Common myeloid progenitor, CD34-positive (primary cell): Measurements from ENCODE around the gene PTPRG.

Experiments used
- CTCF ChIA-PET: fragments of 350-600 bp; sonication (Branson Sonifier 250); formaldehyde crosslinking; loops from one replicate; lab custom pipeline; 2021; ENCODE audit warnings: antibody characterized with exemption; lab: Charles Lee
- POLR2A ChIA-PET: fragments of 350-600 bp; sonication (Branson Sonifier 250); formaldehyde crosslinking; loops from one replicate; lab custom pipeline; 2021; ENCODE audit warnings: antibody characterized with exemption; lab: Charles Lee
- DNase-seq, 3 donors: peaks; one replicate each; pipeline versions ENCODE4 v3.0.0 to v3.0.0-alpha.2; 2013
- H3K27ac ChIP-seq, 2 experiments: 1 replicate in 1 of 2; 2 replicates in 1 of 2; pipeline ENCODE4 v1.7.0; 2013; ENCODE audit warnings: inconsistent platforms in 2 of 2, low read length in 2 of 2, mild to moderate bottlenecking in 2 of 2, low read depth in 1 of 2, moderate library complexity in 1 of 2; ENCODE audit not compliant: severe bottlenecking in 2 of 2, insufficient read depth in 1 of 2, poor library complexity in 1 of 2
- H3K27me3 ChIP-seq, 5 experiments: replicated peaks in 2 of 5; 1 replicate in 3 of 5; 2 replicates in 2 of 5; pipeline versions ENCODE4 v1.6.1 to v1.7.0; 2013; ENCODE audit warnings: low read length in 4 of 5, mild to moderate bottlenecking in 2 of 5, moderate library complexity in 2 of 5, inconsistent platforms in 1 of 5; ENCODE audit not compliant: insufficient read depth in 5 of 5, control insufficient read depth in 4 of 5
- H3K36me3 ChIP-seq, 4 experiments: 1 replicate in 2 of 4; 2 replicates in 2 of 4; pipeline versions ENCODE4 v1.6.1 to v1.7.0; 2013; ENCODE audit warnings: low read length in 3 of 4, control low read depth in 1 of 4, mild to moderate bottlenecking in 1 of 4; ENCODE audit not compliant: control insufficient read depth in 4 of 4, insufficient read depth in 4 of 4
- H3K4me1 ChIP-seq, 4 experiments: 1 replicate in 3 of 4; 2 replicates in 1 of 4; pipeline versions ENCODE4 v1.6.1 to v1.7.1; 2013; ENCODE audit warnings: low read length in 3 of 4, mild to moderate bottlenecking in 3 of 4, control low read depth in 1 of 4, inconsistent platforms in 1 of 4, moderate library complexity in 1 of 4; ENCODE audit not compliant: control insufficient read depth in 4 of 4, insufficient read depth in 4 of 4; ENCODE audit errors: control extremely low read depth in 1 of 4
- H3K4me3 ChIP-seq, 7 experiments: 1 replicate in 4 of 7; 2 replicates in 3 of 7; pipeline versions ENCODE4 v1.5.1 to v1.7.0; 2013; ENCODE audit warnings: mild to moderate bottlenecking in 7 of 7, low read length in 6 of 7, moderate library complexity in 6 of 7, inconsistent platforms in 2 of 7, low read depth in 2 of 7, control low read depth in 1 of 7; ENCODE audit not compliant: insufficient read depth in 4 of 7, control insufficient read depth in 1 of 7; ENCODE audit errors: extremely low read depth in 1 of 7
- H3K9me3 ChIP-seq, 5 experiments: 1 replicate in 4 of 5; 2 replicates in 1 of 5; pipeline versions ENCODE4 v1.6.1 to v1.7.1; 2013; ENCODE audit warnings: low read length in 4 of 5, mild to moderate bottlenecking in 2 of 5, inconsistent platforms in 1 of 5, low read depth in 1 of 5, moderate library complexity in 1 of 5; ENCODE audit not compliant: control insufficient read depth in 4 of 5, insufficient read depth in 2 of 5; ENCODE audit errors: control extremely low read depth in 1 of 5
- WGBS: methylation state at CpG from one replicate; pipeline ENCODE4 v1.1.5; 2013; ENCODE audit not compliant: insufficient coverage; 5-methylcytosine and 5-hydroxymethylcytosine counted together

PTPRG gene

GRCh38 chr3:62201438-62202035, 640.2 kb downstream of the PTPRG start:
- no peaks in the 10 kb centered on the region for H3K4me1 ChIP-seq
- POLR2A ChIA-PET = no interaction called here
- peak; percentile 22 to 58 (median 53) for DNase-seq
- H3K27me3 ChIP-seq = peaks cover 0 to 2% (median 0%) of the 10 kb centered on the region in 5 experiments
- no peak overlapping the region for H3K27ac ChIP-seq
- CTCF ChIA-PET = interaction anchor here (0.5 to 3.5 kb wide), 14 partner anchors 10 to 359 kb away, joined by 3 to 18 read pairs (median 4); no protein-coding TSS in a partner anchor
- no peaks in the 10 kb centered on the region for H3K9me3 ChIP-seq
- H3K36me3 ChIP-seq = no peaks in the 10 kb centered on the region
- H3K4me3 ChIP-seq = no peak overlapping the region
- WGBS = 60% methylated on average over 1 of the region's 6 CpGs

DNA sequence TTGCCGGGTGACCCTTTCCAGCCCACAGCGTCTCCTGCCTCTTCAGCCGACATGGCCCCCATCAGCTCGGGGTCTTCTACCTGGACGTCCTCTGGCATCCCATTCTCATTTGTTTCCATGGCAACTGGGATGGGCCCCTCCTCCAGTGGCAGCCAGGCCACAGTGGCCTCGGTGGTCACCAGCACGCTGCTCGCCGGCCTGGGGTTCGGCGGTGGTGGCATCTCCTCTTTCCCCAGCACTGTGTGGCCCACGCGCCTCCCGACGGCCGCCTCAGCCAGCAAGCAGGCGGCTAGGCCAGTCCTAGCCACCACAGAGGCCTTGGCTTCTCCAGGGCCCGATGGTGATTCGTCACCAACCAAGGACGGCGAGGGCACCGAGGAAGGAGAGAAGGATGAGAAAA, 641.8 kb downstream of the PTPRG start:
- H3K4me3 ChIP-seq = no peak overlapping the region
- ChIA-PET POLR2A (no interaction called here), CTCF (interaction anchor here (0.7 to 3.5 kb wide), 4 partner anchors 22 to 357 kb away, joined by 3 to 18 read pairs (median 4); no protein-coding TSS in a partner anchor)
- no peaks in the 10 kb centered on the region for H3K9me3 ChIP-seq
- no peaks in the 10 kb centered on the region for H3K36me3 ChIP-seq
- H3K4me1 ChIP-seq = no peaks in the 10 kb centered on the region
- no peak for DNase-seq
- H3K27me3 ChIP-seq = peaks cover 0 to 2% (median 0%) of the 10 kb centered on the region in 5 experiments
- no peak overlapping the region for H3K27ac ChIP-seq
- WGBS = 97% methylated on average over 22 of the region's 22 CpGs

- no peaks in the 10 kb centered on the region for H3K36me3 ChIP-seq
- peaks cover 0 to 2% (median 0%) of the 10 kb centered on the region in 5 experiments for H3K27me3 ChIP-seq
- H3K4me1 ChIP-seq = peaks cover 0 to 2% (median under 1%) of the 10 kb centered on the region in 4 experiments
- CTCF ChIA-PET = interaction anchor here (3.5 kb wide), 1 partner anchor 357 kb away, joined by 18 read pairs; no protein-coding TSS in a partner anchor
- H3K27ac ChIP-seq = no peak overlapping the region
- POLR2A ChIA-PET = no interaction called here
- DNase-seq = no peak
- 98% methylated on average over 17 of the region's 19 CpGs for WGBS
- no peak overlapping the region for H3K4me3 ChIP-seq
- H3K9me3 ChIP-seq = no peaks in the 10 kb centered on the region
Measured at GRCh38 chr3:62203561-62203960, 642.2 kb downstream of the PTPRG start.

DNA sequence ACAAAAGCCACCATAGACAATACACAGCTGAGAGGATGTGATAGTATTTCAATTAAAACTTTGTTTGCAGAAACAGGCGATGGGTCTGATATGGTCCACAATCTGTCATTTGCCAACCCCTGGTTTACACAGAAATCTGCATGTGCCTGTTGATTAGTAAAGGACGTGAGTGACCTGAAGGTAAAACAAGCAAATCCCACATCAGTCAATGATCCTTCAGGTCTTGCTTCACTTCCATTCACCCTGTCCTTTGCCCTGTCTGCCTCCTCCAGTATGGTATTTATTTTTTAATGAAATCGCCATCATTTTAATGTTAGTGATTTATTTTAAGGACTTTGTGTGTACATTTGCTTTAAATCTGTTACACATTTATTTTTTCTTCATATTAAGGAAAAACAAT, 645.8 kb downstream of the PTPRG start:
- POLR2A ChIA-PET = no interaction called here
- Histone ChIP-seq H3K4me1 (peaks cover 0 to 20% (median 7%) of the 10 kb centered on the region in 4 experiments), H3K4me3 (no peak overlapping the region), H3K27me3 (peaks cover 0 to 2% (median 0%) of the 10 kb centered on the region in 5 experiments), H3K27ac (no peak overlapping the region), H3K9me3 (no peaks in the 10 kb centered on the region), H3K36me3 (no peaks in the 10 kb centered on the region)
- DNase-seq = no peak
- 100% methylated on average over 1 of the region's 3 CpGs for WGBS
- CTCF ChIA-PET = interaction anchor here (1.1 kb wide), 1 partner anchor 10 kb away, joined by 4 read pairs; no protein-coding TSS in a partner anchor

DNA sequence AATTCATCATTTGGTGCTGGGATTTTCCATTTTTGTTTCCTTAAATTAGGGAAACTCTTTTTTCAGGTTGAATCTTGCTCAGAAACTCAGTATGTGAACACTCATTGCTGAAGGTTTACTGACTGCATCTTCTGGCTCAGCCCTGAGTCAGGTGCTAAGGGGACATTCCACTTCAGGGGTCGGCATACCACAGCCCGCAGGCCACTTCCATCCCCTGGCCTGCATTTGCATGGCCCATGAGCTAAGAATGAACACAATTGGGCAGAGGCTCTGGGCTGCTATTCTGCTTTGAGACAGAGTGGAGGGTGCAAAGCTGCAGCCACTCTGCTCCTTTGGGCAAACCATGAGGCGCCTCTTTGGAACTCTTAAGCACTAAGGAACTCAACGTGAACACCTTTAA, 647.0 kb downstream of the PTPRG start:
- Histone ChIP-seq H3K36me3 (no peaks in the 10 kb centered on the region), H3K27ac (no peak overlapping the region), H3K9me3 (no peaks in the 10 kb centered on the region), H3K4me1 (peaks cover 0 to 20% (median 7%) of the 10 kb centered on the region in 4 experiments), H3K4me3 (no peak overlapping the region), H3K27me3 (peaks cover 0 to 2% (median 0%) of the 10 kb centered on the region in 5 experiments)
- 100% methylated on average over 3 of the region's 4 CpGs for WGBS
- DNase-seq = no peak
- ChIA-PET POLR2A (no interaction called here), CTCF (no interaction called here)

GRCh38 chr3:62209101-62209500, 647.7 kb downstream of the PTPRG start:
- POLR2A ChIA-PET = no interaction called here

DNA sequence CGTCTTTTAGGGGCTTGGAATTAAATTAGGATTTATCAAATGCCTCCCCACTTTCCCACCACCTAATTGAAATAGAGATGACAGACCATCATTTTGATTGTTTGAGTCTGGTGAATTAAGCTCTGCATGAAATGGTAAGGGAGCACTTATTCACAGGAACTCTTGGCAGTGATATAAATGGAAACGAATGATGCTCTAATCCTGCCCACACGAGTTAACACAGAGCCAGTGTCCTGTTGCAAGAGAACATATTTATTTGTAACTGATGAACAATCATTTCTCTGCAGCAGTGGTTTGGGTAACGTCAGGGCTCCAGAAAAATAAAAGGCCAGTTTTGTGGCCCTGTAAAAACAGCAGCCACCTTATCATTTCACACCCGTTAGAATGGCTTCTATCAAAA, 648.6 kb downstream of the PTPRG start:
- WGBS = 52% methylated on average over 2 of the region's 5 CpGs
- H3K9me3 ChIP-seq = no peaks in the 10 kb centered on the region
- no peaks in the 10 kb centered on the region for H3K36me3 ChIP-seq
- H3K4me1 ChIP-seq = peaks cover 0 to 20% (median 7%) of the 10 kb centered on the region in 4 experiments
- no peak for DNase-seq
- no peak overlapping the region for H3K27ac ChIP-seq
- ChIA-PET CTCF (interaction anchor here (1.3 kb wide), 1 partner anchor 12 kb away, joined by 3 read pairs; no protein-coding TSS in a partner anchor), POLR2A (no interaction called here)
- H3K4me3 ChIP-seq = no peak overlapping the region
- H3K27me3 ChIP-seq = peaks cover 0 to 2% (median 0%) of the 10 kb centered on the region in 5 experiments

More at GRCh38 chr3:62209101-62209500, 647.7 kb downstream of the PTPRG start:
- Histone ChIP-seq H3K4me1 (peaks cover 0 to 20% (median 7%) of the 10 kb centered on the region in 4 experiments), H3K27ac (peak overlapping the region in 1 of 2 experiments; percentile 26), H3K9me3 (no peaks in the 10 kb centered on the region), H3K4me3 (peak overlapping the region in 1 of 7 experiments; percentile 31), H3K27me3 (peaks cover 0 to 2% (median 0%) of the 10 kb centered on the region in 5 experiments), H3K36me3 (no peaks in the 10 kb centered on the region)
- DNase-seq = peak; percentile 54 to 92 (median 81)
- 8% methylated on average over 5 of the region's 5 CpGs for WGBS
- CTCF ChIA-PET = interaction anchor here (1.3 kb wide), 1 partner anchor 11 kb away, joined by 3 read pairs; no protein-coding TSS in a partner anchor
